Gastrocnemius medialis (tissue), 4 donors: ENCODE measurements around the gene RXRA.

Experiments used
- CTCF ChIP-seq, 5 experiments: fragments of 450-650 bp in 3 of 5; fragments of 200-600 bp in 2 of 5; sonication (generic) in 2 of 5; IDR thresholded peaks in 4 of 5; conservative IDR thresholded peaks in 1 of 5; 1 replicate in 4 of 5; 2 replicates in 1 of 5; pipeline ENCODE4 v1.5.1; 2016 to 2019; ENCODE audit warnings: antibody characterized with exemption in 5 of 5, mild to moderate bottlenecking in 3 of 5, moderate library complexity in 3 of 5
- POLR2A ChIP-seq, 2 donors: fragments of 450-650 bp; IDR thresholded peaks; one replicate each; pipeline ENCODE4 v1.6.1; 2017; ENCODE audit warnings: antibody characterized with exemption in 2 of 2, mild to moderate bottlenecking in 2 of 2, moderate library complexity in 2 of 2

GRCh38 chr9:134401391-134401790 is 75.1 kb downstream of the RXRA start:
- TF ChIP-seq CTCF (IDR thresholded peaks at IDR 0.05 in 4 of 5, conservative IDR thresholded peaks at IDR 0.05 in 1 of 5) (no peak), POLR2A (IDR thresholded peaks at IDR 0.05) (no peak)
